ENCODE results near the gene GLRA3.

GLRA3 gene

GRCh38 chr4:174869339-174869738, 40.3 kb upstream of the GLRA3 start:
- H3K4me3 ChIP-seq (replicated peaks; ENCODE audit: low read depth, low read length): no peak overlapping the region
- no peak for TF ChIP-seq CTCF (IDR thresholded peaks at IDR 0.05; ENCODE audit: insufficient read depth, low read length, poor library complexity, severe bottlenecking)
- no peak for DNase-seq (ENCODE audit: extremely low read depth, insufficient read length)
- H3K27me3 ChIP-seq (replicated peaks; ENCODE audit: control insufficient read depth, insufficient read depth, low read length): no peaks in the 10 kb centered on the region
- H3K36me3 ChIP-seq (ENCODE audit: control insufficient read depth, insufficient read depth, low read length): no peaks in the 10 kb centered on the region

- H3K36me3 ChIP-seq (ENCODE audit: control insufficient read depth, insufficient read depth, low read length): no peaks in the 10 kb centered on the region
- H3K27me3 ChIP-seq (replicated peaks; ENCODE audit: control insufficient read depth, insufficient read depth, low read length): no peaks in the 10 kb centered on the region
- no peak for DNase-seq (ENCODE audit: extremely low read depth, insufficient read length)
- no peak overlapping the region for H3K4me3 ChIP-seq (replicated peaks; ENCODE audit: low read depth, low read length)
- TF ChIP-seq CTCF (IDR thresholded peaks at IDR 0.05; ENCODE audit: insufficient read depth, low read length, poor library complexity, severe bottlenecking): no peak
These were observed 38.9 kb upstream of the GLRA3 start for GRCh38 chr4:174867903-174868302.

- Histone ChIP-seq H3K36me3 (ENCODE audit: control insufficient read depth, insufficient read depth, low read length) (no peaks in the 10 kb centered on the region), H3K27me3 (replicated peaks; ENCODE audit: control insufficient read depth, insufficient read depth, low read length) (no peaks in the 10 kb centered on the region), H3K4me3 (replicated peaks; ENCODE audit: low read depth, low read length) (no peak overlapping the region)
- DNase-seq (ENCODE audit: extremely low read depth, insufficient read length): no peak
- TF ChIP-seq CTCF (IDR thresholded peaks at IDR 0.05; ENCODE audit: insufficient read depth, low read length, poor library complexity, severe bottlenecking): no peak
These were observed 36.5 kb upstream of the GLRA3 start for GRCh38 chr4:174865418-174865985.

- no peak for TF ChIP-seq CTCF (IDR thresholded peaks at IDR 0.05; ENCODE audit: insufficient read depth, low read length, poor library complexity, severe bottlenecking)
These were observed 35.0 kb upstream of the GLRA3 start for GRCh38 chr4:174864031-174864430.

GRCh38 chr4:174860588-174860987, 31.5 kb upstream of the GLRA3 start:
- DNase-seq (ENCODE audit: extremely low read depth, insufficient read length): no peak

More at GRCh38 chr4:174864031-174864430, 35.0 kb upstream of the GLRA3 start:
- DNase-seq (ENCODE audit: extremely low read depth, insufficient read length): no peak
- H3K36me3 ChIP-seq (ENCODE audit: control insufficient read depth, insufficient read depth, low read length): no peaks in the 10 kb centered on the region
- no peaks in the 10 kb centered on the region for H3K27me3 ChIP-seq (replicated peaks; ENCODE audit: control insufficient read depth, insufficient read depth, low read length)
- no peak overlapping the region for H3K4me3 ChIP-seq (replicated peaks; ENCODE audit: low read depth, low read length)

More at GRCh38 chr4:174860588-174860987, 31.5 kb upstream of the GLRA3 start:
- Histone ChIP-seq H3K27me3 (replicated peaks; ENCODE audit: control insufficient read depth, insufficient read depth, low read length) (no peaks in the 10 kb centered on the region), H3K36me3 (ENCODE audit: control insufficient read depth, insufficient read depth, low read length) (no peaks in the 10 kb centered on the region), H3K4me3 (replicated peaks; ENCODE audit: low read depth, low read length) (no peak overlapping the region)
- no peak for TF ChIP-seq CTCF (IDR thresholded peaks at IDR 0.05; ENCODE audit: insufficient read depth, low read length, poor library complexity, severe bottlenecking)

All from GM06990 (cell line).